Upper lobe of left lung (tissue), 4 donors: ENCODE measurements around the gene RTTN.

ENCODE experiments used
- POLR2A ChIP-seq, 4 donors: fragments of 450-650 bp; IDR thresholded peaks; one replicate each; pipeline ENCODE4 v1.5.1; 2016 to 2017; ENCODE audit warnings: antibody characterized with exemption in 4 of 4, mild to moderate bottlenecking in 2 of 4
- POLR2AphosphoS5 ChIP-seq, 2 donors: sonication (generic); formaldehyde crosslinking; IDR thresholded peaks; one replicate each; pipeline ENCODE4 v1.5.1; 2017; ENCODE audit warnings: antibody characterized with exemption in 2 of 2
- TF ChIP-seq, protein P1 (sequence below), 6 experiments: fragments of 450-650 bp in 4 of 6; fragments of 200-600 bp in 2 of 6; sonication (generic) in 2 of 6; IDR thresholded peaks; one replicate each; pipeline ENCODE4 v1.5.1; 2016 to 2019; ENCODE audit warnings: antibody characterized with exemption in 6 of 6

DNA sequence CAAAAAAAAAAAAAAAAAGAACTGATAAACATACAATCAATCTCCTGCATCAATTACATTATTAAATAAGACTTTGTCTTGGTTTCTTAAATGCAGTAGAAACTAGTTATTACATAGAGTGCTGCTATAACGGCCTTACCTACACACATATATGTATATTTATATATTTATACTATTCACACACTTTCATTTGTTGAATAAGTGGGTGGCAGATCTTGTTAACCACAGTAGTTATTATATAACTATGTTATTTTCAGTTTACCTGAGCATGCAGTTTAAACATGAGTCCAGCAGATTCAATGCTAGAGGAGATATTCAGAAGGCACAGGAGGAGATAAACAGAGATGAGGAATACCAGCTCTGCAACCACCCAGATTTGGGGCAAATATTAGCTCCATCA lies 176.3 kb downstream of the RTTN start:
- TF ChIP-seq POLR2A (IDR thresholded peaks at IDR 0.05) (no peak), POLR2AphosphoS5 (IDR thresholded peaks at IDR 0.05) (no peak)
- TF ChIP-seq, protein P1, sequence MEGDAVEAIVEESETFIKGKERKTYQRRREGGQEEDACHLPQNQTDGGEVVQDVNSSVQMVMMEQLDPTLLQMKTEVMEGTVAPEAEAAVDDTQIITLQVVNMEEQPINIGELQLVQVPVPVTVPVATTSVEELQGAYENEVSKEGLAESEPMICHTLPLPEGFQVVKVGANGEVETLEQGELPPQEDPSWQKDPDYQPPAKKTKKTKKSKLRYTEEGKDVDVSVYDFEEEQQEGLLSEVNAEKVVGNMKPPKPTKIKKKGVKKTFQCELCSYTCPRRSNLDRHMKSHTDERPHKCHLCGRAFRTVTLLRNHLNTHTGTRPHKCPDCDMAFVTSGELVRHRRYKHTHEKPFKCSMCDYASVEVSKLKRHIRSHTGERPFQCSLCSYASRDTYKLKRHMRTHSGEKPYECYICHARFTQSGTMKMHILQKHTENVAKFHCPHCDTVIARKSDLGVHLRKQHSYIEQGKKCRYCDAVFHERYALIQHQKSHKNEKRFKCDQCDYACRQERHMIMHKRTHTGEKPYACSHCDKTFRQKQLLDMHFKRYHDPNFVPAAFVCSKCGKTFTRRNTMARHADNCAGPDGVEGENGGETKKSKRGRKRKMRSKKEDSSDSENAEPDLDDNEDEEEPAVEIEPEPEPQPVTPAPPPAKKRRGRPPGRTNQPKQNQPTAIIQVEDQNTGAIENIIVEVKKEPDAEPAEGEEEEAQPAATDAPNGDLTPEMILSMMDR (IDR thresholded peaks at IDR 0.05), result no peak
